OCI-LY1 (cell line): ENCODE results near the gene INTS13.

Experiments used
- H2AFZ ChIP-seq: fragments of 200-600 bp; sonication (generic), shearing (Covaris generic); 2 replicates; pipeline ENCODE4 v1.6.0; 2014; ENCODE audit warnings: antibody characterized with exemption, mild to moderate bottlenecking, low read length
- H3F3A ChIP-seq: fragments of 200-600 bp; sonication (generic), shearing (Covaris generic); 2 replicates; pipeline ENCODE4 v1.6.0; 2014; ENCODE audit warnings: mild to moderate bottlenecking, antibody characterized with exemption, low read length, moderate library complexity; ENCODE audit not compliant: insufficient read depth
- H3K27ac ChIP-seq: fragments of 200-600 bp; sonication (generic); 2 replicates; pipeline ENCODE4 v1.5.1; 2014; ENCODE audit warnings: low read length, mixed run types, mild to moderate bottlenecking, low read depth; ENCODE audit not compliant: poor library complexity, severe bottlenecking
- H3K27me3 ChIP-seq: fragments of 200-600 bp; sonication (generic); 2 replicates; pipeline ENCODE4 v1.6.0; 2014; ENCODE audit warnings: antibody characterized with exemption, mild to moderate bottlenecking, low read length, moderate library complexity; ENCODE audit not compliant: insufficient read depth
- H3K36me3 ChIP-seq: fragments of 200-600 bp; sonication (generic); 2 replicates; pipeline ENCODE4 v1.6.1; 2014; ENCODE audit warnings: mild to moderate bottlenecking, antibody characterized with exemption, low read length, moderate library complexity, mixed read lengths; ENCODE audit not compliant: insufficient read depth
- H3K4me1 ChIP-seq: fragments of 200-600 bp; sonication (generic); 2 replicates; pipeline ENCODE4 v1.5.1; 2014; ENCODE audit warnings: mild to moderate bottlenecking, low read length, moderate library complexity; ENCODE audit not compliant: insufficient read depth, severe bottlenecking
- H3K4me2 ChIP-seq: fragments of 200-600 bp; sonication (generic), shearing (Covaris generic); 2 replicates; pipeline ENCODE4 v1.6.1; 2014; ENCODE audit warnings: low read length
- H3K4me3 ChIP-seq: fragments of 200-600 bp; sonication (generic); 2 replicates; pipeline ENCODE4 v1.5.1; 2014; ENCODE audit warnings: low read length, low read depth, mild to moderate bottlenecking, mixed read lengths; ENCODE audit not compliant: poor library complexity, severe bottlenecking
- H3K79me2 ChIP-seq: fragments of 200-600 bp; shearing (Covaris generic); 2 replicates; pipeline ENCODE4 v1.6.1; 2016; ENCODE audit warnings: mixed run types, low read length, mixed read lengths; ENCODE audit not compliant: insufficient read depth
- H3K9ac ChIP-seq: fragments of 200-600 bp; sonication (generic), shearing (Covaris generic); 2 replicates; pipeline ENCODE4 v1.6.1; 2014; ENCODE audit warnings: mild to moderate bottlenecking, low read length, mixed read lengths
- H3K9me2 ChIP-seq: fragments of 200-600 bp; sonication (generic), shearing (Covaris generic); 2 replicates; pipeline ENCODE4 v1.6.1; 2014; ENCODE audit warnings: low read depth, mild to moderate bottlenecking, low read length, mixed read lengths
- H3K9me3 ChIP-seq: fragments of 200-600 bp; shearing (Covaris generic); 2 replicates; pipeline ENCODE4 v1.6.1; 2014; ENCODE audit warnings: low read length, mixed read lengths
- H4K20me1 ChIP-seq: fragments of 200-600 bp; sonication (generic), shearing (Covaris generic); 2 replicates; pipeline ENCODE4 v1.6.0; 2016; ENCODE audit warnings: mild to moderate bottlenecking, low read length; ENCODE audit not compliant: insufficient read depth
- CTCF ChIP-seq: fragments of 200-600 bp; sonication (generic), shearing (Covaris generic); IDR thresholded peaks from 2 replicates; pipeline ENCODE4 v1.5.1; 2017; ENCODE audit warnings: mild to moderate bottlenecking, antibody characterized with exemption, low read length, moderate library complexity, mixed read lengths
- EZH2 ChIP-seq: fragments of 200-600 bp; sonication (generic), shearing (Covaris generic); IDR thresholded peaks from 2 replicates; pipeline ENCODE4 v1.8.0; 2017; ENCODE audit warnings: borderline replicate concordance, mixed run types, mild to moderate bottlenecking, antibody characterized with exemption, low read length, moderate library complexity, mixed read lengths

The INTS13 gene

GRCh38 chr12:26937863-26938700 is at the start of gene INTS13, which contains the start of gene FGFR1OP2:
TSS of gene INTS13 (minus strand) at chr12:26937981. CDS start at chr12:26936803, 1,178 bp downstream.
TSS of gene FGFR1OP2 (plus strand) at chr12:26938470. CDS start at chr12:26954159, 15,689 bp downstream.
- H3K4me2 ChIP-seq: peak within 1 kb of the TSS; percentile 82
- peak within 1 kb of the TSS; percentile 78 for H3K27ac ChIP-seq
- no peaks in the 10 kb centered on the region for H3K27me3 ChIP-seq
- H3K9me2 ChIP-seq: no peaks in the 10 kb centered on the region
- peaks cover 29% of the 10 kb centered on the region for H3K36me3 ChIP-seq
- 0 out of 2 replicates have a peak, but pooled peaks cover 3% of the 10 kb centered on the region for H3F3A ChIP-seq
- TF ChIP-seq CTCF: no peak
- no peak for TF ChIP-seq EZH2
- H4K20me1 ChIP-seq: no peaks in the 10 kb centered on the region
- H2AFZ ChIP-seq: no peak within 1 kb of the TSS
- H3K9ac ChIP-seq: peak within 1 kb of the TSS; percentile 94
- peaks cover 82% of the 10 kb centered on the region for H3K79me2 ChIP-seq
- peaks cover 63% of the 10 kb centered on the region for H3K4me1 ChIP-seq
- H3K4me3 ChIP-seq: peak within 1 kb of the TSS; percentile 90
- no peaks in the 10 kb centered on the region for H3K9me3 ChIP-seq

GRCh38 chr12:26982866-26983265 is 45.1 kb upstream of the INTS13 start:
- no peak for TF ChIP-seq EZH2
- no peak for TF ChIP-seq CTCF
- H3K36me3 ChIP-seq: peaks cover 64% of the 10 kb centered on the region
- no peaks in the 10 kb centered on the region for H3K79me2 ChIP-seq
- no peaks in the 10 kb centered on the region for H3K9me2 ChIP-seq
- no peak overlapping the region for H3K27ac ChIP-seq
- peaks cover 5% of the 10 kb centered on the region for H3K4me1 ChIP-seq
- H3K4me3 ChIP-seq: no peak overlapping the region
- H4K20me1 ChIP-seq: no peaks in the 10 kb centered on the region
- no peaks in the 10 kb centered on the region for H3F3A ChIP-seq
- H2AFZ ChIP-seq: no peak overlapping the region
- no peaks in the 10 kb centered on the region for H3K9me3 ChIP-seq
- H3K9ac ChIP-seq: no peak overlapping the region
- no peaks in the 10 kb centered on the region for H3K27me3 ChIP-seq
- no peak overlapping the region for H3K4me2 ChIP-seq

DNA sequence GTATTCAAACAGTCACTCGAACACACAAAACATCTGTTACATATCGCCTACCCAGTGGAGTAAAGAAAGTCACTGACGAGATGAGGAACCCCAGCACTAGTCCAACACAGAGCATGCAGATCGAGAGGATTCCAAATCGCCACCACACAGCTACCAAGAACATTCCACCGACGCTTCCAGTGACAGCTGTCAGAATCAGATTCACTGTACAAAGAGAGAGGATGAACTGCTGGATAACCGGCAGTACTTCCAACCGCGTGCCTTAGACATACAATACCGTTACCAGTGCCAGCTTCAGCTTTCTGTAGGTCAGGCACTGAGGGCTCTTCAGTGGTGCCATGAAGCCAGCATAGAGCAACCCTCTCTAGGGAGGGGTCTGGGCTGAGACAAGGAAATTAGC is 42.0 kb upstream of the INTS13 start:
- Histone ChIP-seq H3K27me3 (no peaks in the 10 kb centered on the region), H3K9me3 (no peaks in the 10 kb centered on the region), H3K9ac (no peak overlapping the region), H3K9me2 (no peaks in the 10 kb centered on the region), H3K4me1 (peaks cover 7% of the 10 kb centered on the region), H3K36me3 (peaks cover 69% of the 10 kb centered on the region), H4K20me1 (no peaks in the 10 kb centered on the region), H3K4me3 (no peak overlapping the region), H2AFZ (no peak overlapping the region), H3K79me2 (no peaks in the 10 kb centered on the region), H3F3A (no peaks in the 10 kb centered on the region), H3K27ac (no peak overlapping the region), H3K4me2 (no peak overlapping the region)
- TF ChIP-seq EZH2 (no peak), CTCF (no peak)
